ENCODE measurements around the gene RBM33.

- TF ChIP-seq ZNF530 (tag by site-specific recombination; IDR thresholded peaks at IDR 0.05; ENCODE audit: low read depth) (no peak), ZNF354C (tag by site-specific recombination; IDR thresholded peaks at IDR 0.05; ENCODE audit: borderline replicate concordance, low read depth) (no peak), ZNF274 (IDR thresholded peaks at IDR 0.05; ENCODE audit: low read length) (no peak), ZNF274 (tag by site-specific recombination; IDR thresholded peaks at IDR 0.05; ENCODE audit: borderline replicate concordance) (no peak), KLF10 (tag by site-specific recombination; IDR thresholded peaks at IDR 0.05) (no peak)
- TF ChIP-seq, protein P1, sequence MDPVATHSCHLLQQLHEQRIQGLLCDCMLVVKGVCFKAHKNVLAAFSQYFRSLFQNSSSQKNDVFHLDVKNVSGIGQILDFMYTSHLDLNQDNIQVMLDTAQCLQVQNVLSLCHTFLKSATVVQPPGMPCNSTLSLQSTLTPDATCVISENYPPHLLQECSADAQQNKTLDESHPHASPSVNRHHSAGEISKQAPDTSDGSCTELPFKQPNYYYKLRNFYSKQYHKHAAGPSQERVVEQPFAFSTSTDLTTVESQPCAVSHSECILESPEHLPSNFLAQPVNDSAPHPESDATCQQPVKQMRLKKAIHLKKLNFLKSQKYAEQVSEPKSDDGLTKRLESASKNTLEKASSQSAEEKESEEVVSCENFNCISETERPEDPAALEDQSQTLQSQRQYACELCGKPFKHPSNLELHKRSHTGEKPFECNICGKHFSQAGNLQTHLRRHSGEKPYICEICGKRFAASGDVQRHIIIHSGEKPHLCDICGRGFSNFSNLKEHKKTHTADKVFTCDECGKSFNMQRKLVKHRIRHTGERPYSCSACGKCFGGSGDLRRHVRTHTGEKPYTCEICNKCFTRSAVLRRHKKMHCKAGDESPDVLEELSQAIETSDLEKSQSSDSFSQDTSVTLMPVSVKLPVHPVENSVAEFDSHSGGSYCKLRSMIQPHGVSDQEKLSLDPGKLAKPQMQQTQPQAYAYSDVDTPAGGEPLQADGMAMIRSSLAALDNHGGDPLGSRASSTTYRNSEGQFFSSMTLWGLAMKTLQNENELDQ (tag by site-specific recombination; IDR thresholded peaks at IDR 0.05; ENCODE audit: low read depth): no peak
Observed at GRCh38 chr7:155648752-155649339, 4.4 kb downstream of the RBM33 start.
